Umbilical cord (tissue), 2 donors: ENCODE results near the gene ATF3. TPM values are rescaled to one million over a fixed set of nuclear protein-coding genes. Genes with fewer than 3 reads are reported as not detected.

Source experiments
- DNase-seq: peaks from one replicate; pipeline ENCODE4 v3.0.0-alpha.2; 2015; ENCODE audit warnings: low spot score
- total RNA-seq: library from RNA; depleted of rRNA; stranded (reverse); fragments of >200 nt; gene quantifications from one replicate; pipeline ENCODE4 v1.2.3, GENCODE V29; 2014; ENCODE audit warnings: low replicate concordance; ENCODE audit not compliant: insufficient read depth

Gene ATF3
- total RNA-seq, 1 donor from 2014 or later: 82.1 TPM

DNA sequence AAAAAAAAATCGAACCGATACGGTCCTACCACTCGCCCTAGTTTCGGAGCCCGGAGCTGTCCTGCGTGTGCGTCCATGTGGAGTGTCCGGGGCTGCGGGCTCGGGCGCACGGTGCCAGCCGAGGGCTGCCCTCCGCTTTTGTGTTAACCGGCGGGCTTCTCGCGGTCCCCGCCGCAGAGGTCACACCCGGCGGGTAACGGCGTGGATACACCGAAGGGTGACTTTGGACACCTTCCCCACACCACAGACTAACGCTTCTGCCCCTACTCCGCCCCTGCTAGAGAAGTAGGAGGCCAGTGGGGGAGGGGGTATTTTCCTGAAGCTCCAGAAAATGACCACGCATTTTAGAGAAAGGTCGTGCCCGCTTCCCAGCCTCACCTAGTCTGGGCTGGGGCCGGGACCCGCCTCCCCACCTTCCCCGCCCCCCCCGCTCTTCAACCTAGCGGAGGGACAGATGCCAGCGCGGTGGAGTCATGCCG, 609 bp upstream of the ATF3 start:
- no peak for DNase-seq

DNA sequence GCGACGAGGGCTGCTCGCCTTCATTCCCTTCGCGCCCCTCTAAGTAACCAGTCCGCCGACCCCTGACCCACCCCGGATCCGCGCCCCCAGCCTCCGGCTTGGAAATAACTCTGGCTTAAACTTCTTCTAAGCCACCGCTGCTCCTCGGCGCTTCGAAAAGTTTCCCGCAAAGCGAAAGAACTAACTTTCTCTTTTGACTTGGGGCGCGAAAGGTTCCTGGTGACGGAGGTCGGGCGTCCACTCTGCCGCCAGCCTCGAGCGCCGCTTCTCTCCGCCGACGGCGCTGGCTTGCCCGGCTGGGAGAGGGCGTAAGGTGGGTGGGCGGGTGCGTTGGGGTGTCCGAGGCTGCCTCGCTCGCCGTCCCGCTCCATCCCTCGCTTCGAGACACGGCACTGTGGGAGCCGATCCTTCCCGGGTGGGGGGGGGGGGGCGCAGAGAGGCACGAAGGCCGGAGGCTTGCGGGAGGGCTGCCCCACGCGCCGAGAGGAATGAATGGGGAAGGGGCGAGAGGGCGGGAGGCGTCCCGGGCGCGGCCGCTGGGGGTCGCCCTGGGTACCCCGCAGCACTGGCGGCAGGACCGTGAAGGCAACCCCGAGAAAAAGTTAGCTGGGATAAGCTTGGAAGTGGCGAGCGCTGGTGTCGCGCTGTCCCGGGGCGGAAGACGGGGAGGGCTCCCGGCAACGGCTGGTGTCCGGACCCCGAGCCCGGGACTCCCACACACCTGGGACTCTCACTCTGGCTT, 569 bp downstream of the ATF3 start:
- DNase-seq: peak; percentile 58

- peak; percentile 40 for DNase-seq
Observed at GRCh38 chr1:212609701-212610574, 1.4 kb downstream of the ATF3 start.

- no peak for DNase-seq
Observed at GRCh38 chr1:212610575-212610967, 2.0 kb downstream of the ATF3 start.

GRCh38 chr1:212611000-212611948, 2.7 kb downstream of the ATF3 start:
- DNase-seq: peak; percentile 30

DNA sequence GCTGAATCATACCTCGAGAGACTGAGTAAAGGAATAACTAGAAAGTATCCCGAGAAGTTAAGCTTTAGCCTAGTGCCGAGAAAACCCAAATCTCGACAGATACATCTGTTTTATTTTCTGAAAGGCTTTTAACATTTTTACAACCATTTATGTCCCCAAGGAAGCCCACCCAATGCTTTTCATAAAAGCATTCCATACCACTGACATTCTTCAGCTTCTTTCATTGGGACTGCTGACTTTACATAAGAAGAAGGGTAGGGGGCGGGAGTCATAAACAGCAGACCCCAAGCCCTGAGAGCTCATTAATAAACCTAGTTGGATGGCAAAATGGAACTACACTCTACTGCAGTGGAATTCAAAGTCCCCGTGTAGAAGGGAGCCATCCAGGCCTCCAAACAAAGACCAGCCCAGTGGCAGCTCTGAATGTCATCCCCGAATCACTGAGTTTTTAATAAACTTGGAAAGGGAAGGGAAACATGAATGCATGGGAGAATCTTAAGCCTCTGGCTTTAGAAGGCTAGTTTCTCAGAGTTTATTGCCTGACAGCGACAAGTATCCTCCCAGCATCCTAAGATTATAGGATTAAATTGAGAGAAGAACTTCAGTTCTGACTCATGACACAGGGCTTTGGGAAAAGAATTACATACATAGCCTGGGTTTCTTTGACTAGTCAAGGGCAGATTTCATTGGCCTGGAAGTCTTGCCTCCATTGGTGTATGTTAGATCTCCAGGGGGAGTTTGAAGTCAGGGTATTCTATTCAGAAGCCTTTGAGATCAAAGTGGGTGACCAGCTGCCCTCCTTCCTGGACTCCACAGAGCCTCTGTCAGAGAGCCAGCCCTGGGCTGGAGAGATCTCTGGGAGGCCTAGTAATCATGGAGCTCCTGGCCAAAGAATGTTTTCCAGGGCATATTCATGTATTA, 3.7 kb downstream of the ATF3 start:
- DNase-seq: peak; percentile 97

- peak; percentile 40 for DNase-seq
Observed at GRCh38 chr1:212613440-212614335, 5.1 kb downstream of the ATF3 start.

DNA sequence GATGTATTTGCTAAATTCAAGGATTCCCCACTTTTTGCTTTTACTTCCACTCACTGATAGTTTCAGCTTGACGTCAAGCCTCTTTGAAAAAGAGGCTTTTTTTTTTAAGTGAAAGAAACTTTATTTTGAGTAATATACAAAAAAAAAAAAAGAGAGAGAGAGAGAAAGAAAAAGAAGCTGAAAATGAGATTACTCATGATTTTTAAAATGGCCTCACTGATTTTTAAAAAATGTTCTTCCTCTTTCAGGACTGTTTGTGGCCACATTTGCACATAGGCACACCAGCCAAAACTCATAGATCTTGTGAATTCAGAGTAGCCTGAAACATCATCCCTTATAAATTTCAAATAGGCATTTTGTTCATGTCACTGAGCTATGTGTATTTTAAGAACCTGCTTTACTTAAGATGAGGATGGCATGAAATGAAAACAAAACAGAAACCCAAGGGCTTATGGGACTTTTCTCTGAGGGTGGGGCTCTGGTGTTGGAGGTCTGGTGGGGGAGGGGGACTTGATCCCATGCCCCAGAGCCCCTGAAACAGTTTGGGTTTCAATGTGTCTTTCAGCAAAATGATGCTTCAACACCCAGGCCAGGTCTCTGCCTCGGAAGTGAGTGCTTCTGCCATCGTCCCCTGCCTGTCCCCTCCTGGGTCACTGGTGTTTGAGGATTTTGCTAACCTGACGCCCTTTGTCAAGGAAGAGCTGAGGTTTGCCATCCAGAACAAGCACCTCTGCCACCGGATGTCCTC, 6.1 kb downstream of the ATF3 start:
- DNase-seq: peak; percentile 46

GRCh38 chr1:212615201-212615470, 6.6 kb downstream of the ATF3 start:
- DNase-seq: no peak

GRCh38 chr1:212618466-212619210, 10.1 kb downstream of the ATF3 start:
- peak; percentile 59 for DNase-seq

DNA sequence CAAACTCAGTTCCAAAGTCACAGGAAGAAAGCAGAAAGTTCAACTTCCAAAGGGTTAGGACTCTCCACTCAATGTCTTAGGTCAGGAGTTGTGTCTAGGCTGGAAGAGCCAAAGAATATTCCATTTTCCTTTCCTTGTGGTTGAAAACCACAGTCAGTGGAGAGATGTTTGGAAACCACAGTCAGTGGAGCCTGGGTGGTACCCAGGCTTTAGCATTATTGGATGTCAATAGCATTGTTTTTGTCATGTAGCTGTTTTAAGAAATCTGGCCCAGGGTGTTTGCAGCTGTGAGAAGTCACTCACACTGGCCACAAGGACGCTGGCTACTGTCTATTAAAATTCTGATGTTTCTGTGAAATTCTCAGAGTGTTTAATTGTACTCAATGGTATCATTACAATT, 11.7 kb downstream of the ATF3 start:
- DNase-seq: no peak

DNA sequence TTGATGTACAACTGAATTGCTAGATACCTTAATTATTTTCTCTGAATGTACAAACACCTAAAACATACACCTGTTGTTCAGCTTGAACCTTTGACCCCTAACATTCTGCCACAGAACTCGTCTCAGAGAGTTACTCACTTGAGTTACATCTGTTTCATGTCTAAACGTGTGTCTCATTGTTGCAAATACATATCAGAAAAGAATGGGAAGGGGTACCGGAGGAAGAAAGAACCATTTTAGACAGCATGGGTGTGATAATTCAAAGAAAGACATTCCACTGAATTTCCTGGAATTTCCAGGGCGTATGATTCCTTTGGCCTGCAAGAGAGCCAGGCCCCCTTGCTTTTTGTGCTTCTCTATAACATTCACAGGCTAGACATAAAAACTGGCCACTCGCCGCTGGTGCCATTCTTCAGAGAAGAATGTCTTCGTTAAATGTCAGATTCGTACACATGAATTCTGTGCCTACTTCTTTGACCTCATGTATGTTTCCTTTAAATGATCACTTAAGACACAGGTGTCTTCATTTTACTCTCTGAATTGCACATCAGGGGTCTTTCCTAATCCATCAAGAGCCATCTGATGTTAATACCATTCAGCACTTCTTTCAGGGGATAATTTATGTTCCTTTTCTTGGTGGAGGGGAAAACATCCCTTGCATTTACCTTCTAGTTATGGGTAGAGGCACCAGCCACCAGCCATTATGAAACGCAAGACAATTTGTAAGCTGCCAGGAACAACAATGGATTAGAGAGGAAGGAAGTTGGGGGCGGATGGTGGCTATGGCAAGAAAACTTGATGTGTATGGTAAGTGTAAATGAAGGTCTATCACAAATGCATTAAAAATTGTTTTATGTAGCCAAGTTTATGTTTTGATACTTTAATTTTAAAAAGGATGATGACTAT, 12.7 kb downstream of the ATF3 start:
- DNase-seq: no peak

GRCh38 chr1:212621949-212622305, 13.4 kb downstream of the ATF3 start:
- no peak for DNase-seq

- no peak for DNase-seq
Observed at GRCh38 chr1:212622467-212622866, 13.9 kb downstream of the ATF3 start.

DNA sequence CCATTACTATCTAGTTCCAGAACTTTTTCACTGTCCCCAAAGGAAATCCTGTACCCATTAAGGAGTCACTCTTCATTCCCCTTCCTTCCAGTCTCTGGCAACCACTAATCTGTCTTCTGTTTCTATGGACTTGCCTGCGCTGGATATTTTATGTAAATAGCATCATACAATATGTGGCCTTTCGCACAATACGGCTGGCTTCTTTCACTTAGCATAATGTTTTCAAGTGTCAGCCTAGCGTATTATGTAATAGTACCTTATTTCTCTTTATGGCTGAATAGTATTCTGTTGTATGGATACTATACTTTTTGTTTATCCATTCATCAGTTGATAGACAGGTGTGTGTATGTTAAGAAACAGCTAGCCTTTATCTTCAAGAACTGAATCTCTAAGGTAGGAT, 14.3 kb downstream of the ATF3 start:
- no peak for DNase-seq

DNA sequence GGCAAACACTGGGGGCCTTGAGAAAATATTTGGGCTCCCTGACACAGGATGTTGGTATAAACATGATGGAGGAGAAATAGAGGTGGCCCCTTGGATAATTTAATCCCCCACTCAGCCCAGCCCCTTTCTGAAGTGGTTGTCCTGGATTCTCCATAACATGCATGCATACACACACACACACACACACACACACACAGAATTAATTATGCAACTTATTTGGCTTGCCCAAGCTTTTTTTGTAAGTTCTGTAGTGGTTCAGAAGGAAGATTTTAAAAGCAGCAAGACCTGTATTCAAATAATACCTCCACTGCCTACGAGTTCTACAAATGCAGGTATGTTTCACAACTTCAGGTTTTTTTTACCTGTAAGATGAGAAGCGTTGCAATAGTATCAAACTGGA, 15.0 kb downstream of the ATF3 start:
- DNase-seq: no peak

- DNase-seq: no peak
Observed at GRCh38 chr1:212624976-212625501, 16.5 kb downstream of the ATF3 start.
